Endometrium (tissue), 2 donors: ENCODE results near the gene KRTAP10-6.
"Not testable (repeated sequence)": the region's sequence is repeated elsewhere in the genome, so short reads cannot be mapped to it uniquely, and the experiment has no call there.

Experiments used
- FAIRE-seq: peaks from 2 replicates; lab custom pipeline; 2012; peaks lifted over from hg19 to GRCh38; lab: Jason Lieb, UNC
- donor health status: control.
- donor health status: control.

The KRTAP10-6 gene

DNA sequence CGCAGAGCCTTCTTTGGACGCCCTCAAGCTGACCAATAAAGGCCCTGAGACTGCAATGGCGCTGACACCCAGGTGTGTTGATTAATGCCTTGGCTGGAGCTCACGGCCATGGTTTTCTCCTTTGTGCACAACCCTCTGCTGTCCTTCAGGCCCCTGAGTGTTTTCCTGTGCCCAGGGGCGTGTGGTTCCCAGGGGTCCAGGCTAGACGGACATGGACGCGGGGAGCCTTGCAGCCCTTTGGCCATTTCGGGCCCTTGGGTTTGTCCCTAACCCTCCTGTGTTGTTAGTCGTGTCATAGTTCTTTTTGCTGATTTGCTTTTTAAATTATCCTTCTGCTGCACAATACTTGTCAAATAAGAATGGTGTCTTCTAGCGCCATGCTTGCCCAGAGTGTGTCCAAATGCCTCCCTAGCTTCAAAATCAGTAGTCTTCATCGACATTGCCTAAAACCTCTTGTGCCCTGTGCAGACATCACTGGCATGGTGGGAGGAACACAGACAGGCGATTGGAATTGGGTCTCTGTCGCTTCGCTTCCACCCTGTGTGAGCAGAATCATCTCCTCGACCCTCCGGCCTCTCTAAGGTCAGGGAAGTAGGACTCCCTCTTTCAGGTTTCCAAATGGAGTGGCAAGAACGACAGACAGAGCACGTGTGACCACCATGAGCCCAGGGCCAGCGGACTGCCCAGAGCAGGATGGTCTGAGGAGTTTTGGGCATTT, 16.8 kb downstream of the KRTAP10-6 start:
- no peak for FAIRE-seq

GRCh38 chr21:44574457-44575306, 17.6 kb downstream of the KRTAP10-6 start:
- FAIRE-seq: no peak

GRCh38 chr21:44573630-44574456, 18.5 kb downstream of the KRTAP10-6 start, which contains the start of gene KRTAP10-4:
KRTAP10-4 (plus strand) TSS chr21:44573729; CDS start chr21:44573759, 30 bp downstream.
- FAIRE-seq: not testable (repeated sequence)

- FAIRE-seq: no peak
Observed at GRCh38 chr21:44572959-44573583, 19.2 kb downstream of the KRTAP10-6 start.

GRCh38 chr21:44571844-44572782, 20.2 kb downstream of the KRTAP10-6 start:
- FAIRE-seq: no peak

GRCh38 chr21:44571296-44571695, 21.0 kb downstream of the KRTAP10-6 start:
- no peak for FAIRE-seq

GRCh38 chr21:44569861-44570517, 22.3 kb downstream of the KRTAP10-6 start:
- no peak for FAIRE-seq

- FAIRE-seq: no peak
Observed at GRCh38 chr21:44568667-44569556, 23.4 kb downstream of the KRTAP10-6 start.

GRCh38 chr21:44568261-44568660, 24.0 kb downstream of the KRTAP10-6 start:
- FAIRE-seq: no peak

GRCh38 chr21:44567481-44568171, 24.7 kb downstream of the KRTAP10-6 start:
- FAIRE-seq: no peak

GRCh38 chr21:44566403-44566802, 25.9 kb downstream of the KRTAP10-6 start:
- no peak for FAIRE-seq

- FAIRE-seq: no peak
Observed at GRCh38 chr21:44564886-44565598, 27.3 kb downstream of the KRTAP10-6 start.

DNA sequence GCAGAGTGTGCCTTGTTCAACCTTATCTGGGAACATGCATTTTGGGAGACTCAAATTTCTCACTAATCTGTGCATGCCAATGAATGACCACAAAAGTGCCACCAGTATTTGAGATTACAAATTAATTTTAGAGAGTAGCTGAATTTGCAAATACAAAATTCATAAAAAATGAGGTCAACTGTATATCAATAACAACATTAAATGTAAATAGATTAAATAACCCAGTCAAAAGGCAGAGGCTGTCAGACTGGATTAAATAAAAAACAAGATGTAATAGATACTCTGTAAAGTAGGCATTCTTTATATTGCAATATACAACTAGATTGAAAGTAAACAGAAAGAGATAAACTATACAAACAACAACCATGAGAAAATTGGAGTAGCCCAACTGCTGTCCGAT, 28.2 kb downstream of the KRTAP10-6 start:
- no peak for FAIRE-seq

DNA sequence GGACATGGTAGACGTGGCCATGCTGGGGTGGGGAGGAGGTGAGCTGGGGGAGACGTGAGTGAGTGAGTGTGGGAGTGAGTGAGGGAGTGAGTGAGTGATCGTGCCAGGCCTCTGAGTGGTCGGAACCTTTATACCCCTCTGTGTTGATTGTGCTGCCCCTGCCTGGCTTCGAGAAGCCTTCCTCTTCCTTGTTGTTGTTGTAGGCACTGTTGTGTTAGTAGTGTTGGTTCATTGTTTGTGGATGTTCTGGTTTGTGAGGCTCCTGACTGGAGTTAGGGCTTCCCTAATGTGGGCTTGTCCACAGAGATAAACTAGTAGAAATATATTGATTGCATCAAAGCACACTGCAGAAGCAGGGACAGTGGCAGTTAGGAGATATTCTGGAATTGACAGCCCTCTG, 33.6 kb downstream of the KRTAP10-6 start, which contains the start of gene KRTAP10-3:
KRTAP10-3 (minus strand) TSS at position 101 of the 400 bp plus-strand sequence; CDS start at position 21, 80 bp downstream.
- no peak for FAIRE-seq

DNA sequence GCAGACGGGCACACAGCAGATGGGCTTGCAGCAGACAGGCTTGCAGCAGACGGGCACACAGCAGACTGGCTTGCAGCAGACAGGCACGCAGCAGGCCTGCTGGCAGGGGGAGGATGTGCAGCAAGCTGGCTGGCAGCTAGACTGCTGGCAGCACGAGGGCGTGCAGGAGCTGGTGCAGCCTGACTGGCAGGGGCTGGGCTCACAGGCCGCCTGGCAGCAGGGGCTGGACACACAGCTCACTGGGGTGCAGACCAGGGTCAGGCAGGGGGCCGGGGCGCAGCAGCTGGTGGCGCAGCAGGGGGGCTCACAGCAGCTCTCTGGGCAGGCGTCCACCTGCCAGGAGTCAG, 34.0 kb downstream of the KRTAP10-6 start:
- FAIRE-seq: not testable (repeated sequence)

GRCh38 chr21:44557491-44558328, 34.6 kb downstream of the KRTAP10-6 start:
- FAIRE-seq: no peak

DNA sequence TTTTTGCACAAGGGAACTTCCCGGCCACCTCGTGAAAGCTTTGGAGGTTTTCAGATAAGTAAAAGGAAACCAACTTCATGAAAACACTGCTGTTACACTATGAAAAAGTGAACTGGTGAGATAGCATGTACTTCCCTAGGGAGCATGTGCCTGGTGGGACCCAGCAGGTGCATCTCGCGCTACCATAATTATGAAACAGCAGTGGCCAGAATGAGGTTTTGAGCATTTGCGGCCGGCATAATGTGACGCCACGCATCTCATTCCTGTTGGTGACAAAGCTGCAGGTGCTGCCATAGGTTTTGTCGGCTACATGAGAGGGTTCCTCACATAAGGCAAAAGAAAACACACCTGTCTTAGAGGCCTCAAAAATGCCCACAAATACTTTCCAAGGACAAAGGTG, 35.4 kb downstream of the KRTAP10-6 start:
- FAIRE-seq: no peak
